ENCODE measurements around the gene SECISBP2L. TPM values are rescaled to one million over a fixed set of nuclear protein-coding genes. Genes with fewer than 3 reads are reported as not detected.

Gene SECISBP2L
- total RNA-seq, 1 experiment from 2014 or later: 40.5 TPM

GRCh38 chr15:49023354-49023753 is 22.9 kb downstream of the SECISBP2L start:
- Histone ChIP-seq H3K36me3 (ENCODE audit: control insufficient read depth, insufficient read depth, low read length) (0 out of 2 replicates have a peak, but pooled peaks cover under 1% of the 10 kb centered on the region), H3K9me3 (ENCODE audit: control insufficient read depth, insufficient read depth, low read depth, low read length) (no peaks in the 10 kb centered on the region), H3K27ac (ENCODE audit: low read length) (no peak overlapping the region), H3K4me1 (ENCODE audit: control insufficient read depth, insufficient read depth, low read length) (no peaks in the 10 kb centered on the region), H3K27me3 (ENCODE audit: control insufficient read depth, insufficient read depth, low read length) (no peaks in the 10 kb centered on the region), H3K4me3 (ENCODE audit: low read depth in 2 of 2, low read length in 2 of 2) (no peak overlapping the region)
- intact Hi-C loops (cut with micrococcal nuclease; ENCODE audit: unreplicated experiment): no loop called here
- TF ChIP-seq SIN3A (IDR thresholded peaks at IDR 0.05; ENCODE audit: borderline replicate concordance, insufficient read depth, low read depth, low read length) (no peak), POLR2AphosphoS5 (IDR thresholded peaks at IDR 0.05; ENCODE audit: low read depth, low read length) (no peak), CTCF (IDR thresholded peaks at IDR 0.05) (no peak), TCF7L2 (IDR thresholded peaks at IDR 0.05; ENCODE audit: low read depth, low read length) (no peak), REST (IDR thresholded peaks at IDR 0.05; ENCODE audit: insufficient read depth in 1 of 2, low read depth in 2 of 2, low read length in 1 of 2) (no peak)
- no peak for ATAC-seq
- ChIA-PET CTCF (no interaction called here), POLR2A (no interaction called here)
- no peak for DNase-seq (ENCODE audit: low read depth, low spot score)
- no TSS peak for BruUV-seq (replicated peaks)
- in situ Hi-C loops (cut with HindIII; ENCODE audit: low pct_unique_long_range_greater_than_20kb, low sequenced_read_pairs): no loop called here

- TF ChIP-seq REST (IDR thresholded peaks at IDR 0.05; ENCODE audit: insufficient read depth in 1 of 2, low read depth in 2 of 2, low read length in 1 of 2) (no peak), SIN3A (IDR thresholded peaks at IDR 0.05; ENCODE audit: borderline replicate concordance, insufficient read depth, low read depth, low read length) (no peak), POLR2AphosphoS5 (IDR thresholded peaks at IDR 0.05; ENCODE audit: low read depth, low read length) (no peak), CTCF (IDR thresholded peaks at IDR 0.05) (no peak), TCF7L2 (IDR thresholded peaks at IDR 0.05; ENCODE audit: low read depth, low read length) (no peak)
- peaks cover 18% of the 10 kb centered on the region for H3K36me3 ChIP-seq (ENCODE audit: control insufficient read depth, insufficient read depth, low read length)
- intact Hi-C loops (cut with micrococcal nuclease; ENCODE audit: unreplicated experiment) (no loop called here), in situ Hi-C loops (cut with HindIII; ENCODE audit: low pct_unique_long_range_greater_than_20kb, low sequenced_read_pairs) (no loop called here)
- H3K9me3 ChIP-seq (ENCODE audit: control insufficient read depth, insufficient read depth, low read depth, low read length): no peaks in the 10 kb centered on the region
- ChIA-PET CTCF (no interaction called here), POLR2A (no interaction called here)
- no peak overlapping the region for H3K27ac ChIP-seq (ENCODE audit: low read length)
- ATAC-seq (no peak), DNase-seq (ENCODE audit: low read depth, low spot score) (no peak)
- BruUV-seq (replicated peaks): no TSS peak
- no peaks in the 10 kb centered on the region for H3K27me3 ChIP-seq (ENCODE audit: control insufficient read depth, insufficient read depth, low read length)
- H3K4me1 ChIP-seq (ENCODE audit: control insufficient read depth, insufficient read depth, low read length): no peaks in the 10 kb centered on the region
- no peak overlapping the region for H3K4me3 ChIP-seq (ENCODE audit: low read depth in 2 of 2, low read length in 2 of 2)
Observed at GRCh38 chr15:49015896-49016295, 30.4 kb downstream of the SECISBP2L start.
